Measurements from ENCODE around the gene NR6A1. TPM values are rescaled to one million over a fixed set of nuclear protein-coding genes. Genes with fewer than 3 reads are reported as not detected.

The NR6A1 gene
- total RNA-seq, 1 experiment from 2014 or later, result 99.3 TPM

DNA sequence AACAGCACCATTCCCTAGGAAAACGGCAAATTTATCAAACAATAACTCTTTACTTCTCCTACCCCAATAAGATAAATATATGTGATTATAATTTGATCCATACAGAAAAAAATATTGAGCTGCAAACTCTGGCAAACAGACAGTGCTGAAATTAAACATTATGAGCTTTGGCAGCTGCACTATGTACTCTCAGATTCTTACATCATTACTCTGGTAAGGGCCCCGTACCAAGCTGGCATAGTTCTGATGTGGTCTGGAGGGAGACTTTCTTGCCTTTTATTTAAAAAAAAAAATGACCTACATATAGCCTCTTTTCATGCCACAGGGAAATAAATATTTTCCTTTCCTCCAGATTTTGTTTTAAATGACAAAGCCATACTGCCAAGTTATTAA is 95.0 kb downstream of the NR6A1 start:
- no peak overlapping the region for H4K8ac ChIP-seq (replicated peaks; ENCODE audit: insufficient read length, low read depth, low read length)
- no CpG with 5 or more reads among the region's 2 CpGs for WGBS (ENCODE audit: extremely low coverage, insufficient read length, low lambda C conversion rate)
- H3K4me3 Mint-ChIP-seq, result no peak overlapping the region

More for the DNA sequence above, 95.0 kb downstream of the NR6A1 start:
- Histone ChIP-seq H2BK12ac (ENCODE audit: insufficient read length, low read depth, low read length) (no peak overlapping the region), H4K5ac (ENCODE audit: insufficient read length, low read depth, low read length) (no peak overlapping the region), H2BK15ac (ENCODE audit: low read depth, low read length) (no peak overlapping the region), H3K4ac (ENCODE audit: low read depth, low read length) (no peak overlapping the region), H3K14ac (ENCODE audit: insufficient read depth, low read length) (no peak overlapping the region), H3K23ac (ENCODE audit: insufficient read length, low read depth, low read length) (no peak overlapping the region), H3K27me3 (ENCODE audit: insufficient read depth, low read length) (no peaks in the 10 kb centered on the region), H3K4me1 (ENCODE audit: insufficient read depth, low read length) (no peaks in the 10 kb centered on the region; the same call in 1 of the 2 replicates), H3K56ac (ENCODE audit: insufficient read length, low read depth, low read length) (no peak overlapping the region), H3K23me2 (ENCODE audit: insufficient read length, low read depth, low read length, poor library complexity, severe bottlenecking) (no peaks in the 10 kb centered on the region), H2AFZ (ENCODE audit: low read length) (no peak overlapping the region), H2AK5ac (ENCODE audit: insufficient read length, low read length) (no peak overlapping the region), H3K27ac (ENCODE audit: insufficient read length, low read depth, low read length) (no peak overlapping the region), H2BK20ac (ENCODE audit: low read depth, low read length, poor library complexity, severe bottlenecking) (no peak overlapping the region), H3K18ac (ENCODE audit: insufficient read length, low read depth, low read length) (no peak overlapping the region), H2BK5ac (ENCODE audit: insufficient read length, low read length) (no peak overlapping the region), H4K20me1 (ENCODE audit: control insufficient read depth, insufficient read depth, insufficient read length) (no peaks in the 10 kb centered on the region), H3K9ac (ENCODE audit: extremely low read depth, insufficient read length, low read length) (no peak overlapping the region), H3K4me2 (ENCODE audit: insufficient read depth, insufficient read length, low read length) (no peak overlapping the region), H4K91ac (ENCODE audit: insufficient read length, low read depth, low read length) (no peak overlapping the region), H2BK120ac (ENCODE audit: low read depth, low read length, poor library complexity, severe bottlenecking) (no peak overlapping the region), H3K79me2 (ENCODE audit: insufficient read depth, low read length) (peaks cover 4% of the 10 kb centered on the region; the same call in 1 of the 2 replicates), H3K9me3 (ENCODE audit: control insufficient read depth, low read depth, low read length) (no peaks in the 10 kb centered on the region), H3T11ph (ENCODE audit: low read length) (no peak overlapping the region), H3K79me1 (ENCODE audit: insufficient read depth, low read depth, low read length, poor library complexity, severe bottlenecking) (no peaks in the 10 kb centered on the region)
- Mint-ChIP-seq H3K9me3 (no peaks in the 10 kb centered on the region), H3K27ac (no peak overlapping the region), H3K36me3 (ENCODE audit: insufficient read depth in 1 of 3, low read depth in 3 of 3) (peaks cover 0 to 2% (median 0%) of the 10 kb centered on the region in 3 experiments; a peak in 1 of 7 replicates), H3K27me3 (ENCODE audit: low read depth) (no peaks in the 10 kb centered on the region), H3K4me1 (peaks cover 4 to 7% of the 10 kb centered on the region in 2 experiments; a peak in 2 of 4 replicates)
- TF ChIP-seq, protein P1, sequence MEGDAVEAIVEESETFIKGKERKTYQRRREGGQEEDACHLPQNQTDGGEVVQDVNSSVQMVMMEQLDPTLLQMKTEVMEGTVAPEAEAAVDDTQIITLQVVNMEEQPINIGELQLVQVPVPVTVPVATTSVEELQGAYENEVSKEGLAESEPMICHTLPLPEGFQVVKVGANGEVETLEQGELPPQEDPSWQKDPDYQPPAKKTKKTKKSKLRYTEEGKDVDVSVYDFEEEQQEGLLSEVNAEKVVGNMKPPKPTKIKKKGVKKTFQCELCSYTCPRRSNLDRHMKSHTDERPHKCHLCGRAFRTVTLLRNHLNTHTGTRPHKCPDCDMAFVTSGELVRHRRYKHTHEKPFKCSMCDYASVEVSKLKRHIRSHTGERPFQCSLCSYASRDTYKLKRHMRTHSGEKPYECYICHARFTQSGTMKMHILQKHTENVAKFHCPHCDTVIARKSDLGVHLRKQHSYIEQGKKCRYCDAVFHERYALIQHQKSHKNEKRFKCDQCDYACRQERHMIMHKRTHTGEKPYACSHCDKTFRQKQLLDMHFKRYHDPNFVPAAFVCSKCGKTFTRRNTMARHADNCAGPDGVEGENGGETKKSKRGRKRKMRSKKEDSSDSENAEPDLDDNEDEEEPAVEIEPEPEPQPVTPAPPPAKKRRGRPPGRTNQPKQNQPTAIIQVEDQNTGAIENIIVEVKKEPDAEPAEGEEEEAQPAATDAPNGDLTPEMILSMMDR (conservative IDR thresholded peaks at IDR 0.05), result no peak
- no peak for DNase-seq

Data from H9 (cell line).